Cardiac muscle cell (in vitro differentiated cells and primary cell): Measurements from ENCODE around the gene TMCO4. TPM values are rescaled to one million over a fixed set of nuclear protein-coding genes. Genes with fewer than 3 reads are reported as not detected.
A peak's percentile ranks its signal among the peaks of the same experiment; 100 is the strongest.

Source experiments
- DNase-seq, 2 donors: peaks; one replicate each; pipeline versions ENCODE4 v3.0.0 to v3.0.0-alpha.2; 2010 to 2017; ENCODE audit warnings: low read depth in 1 of 2, low spot score in 1 of 2
- H3K27ac ChIP-seq: fragments of 200-600 bp; sonication (generic); 2 replicates; pipeline ENCODE4 v1.5.1; 2016
- H3K27me3 ChIP-seq: fragments of 200-600 bp; sonication (generic); 2 replicates; pipeline ENCODE4 v1.6.0; 2016; ENCODE audit warnings: control low read depth
- H3K36me3 ChIP-seq: fragments of 200-600 bp; sonication (generic); 2 replicates; pipeline ENCODE4 v1.5.1; 2016; ENCODE audit warnings: control low read depth
- H3K4me1 ChIP-seq: fragments of 200-600 bp; sonication (generic); 2 replicates; pipeline ENCODE4 v1.8.1; 2017; ENCODE audit warnings: low read depth, mild to moderate bottlenecking, mixed run types
- H3K4me3 ChIP-seq: fragments of 200-600 bp; sonication (generic); 2 replicates; pipeline ENCODE4 v1.5.1; 2016; ENCODE audit warnings: mild to moderate bottlenecking
- H3K9me3 ChIP-seq: fragments of 200-600 bp; sonication (generic); 2 replicates; pipeline ENCODE4 v1.5.1; 2017; ENCODE audit warnings: low read depth, mild to moderate bottlenecking, control low read depth
- CTCF ChIP-seq: IDR thresholded peaks from 2 replicates; pipeline ENCODE4 v1.5.1; 2012; ENCODE audit warnings: low read depth, mild to moderate bottlenecking, low read length
- polyA plus RNA-seq: library from polyadenylated mRNA; unstranded; fragments of >200 nt; fragmentation: Nextera tagmentation; extraction: Ambion mirVana; gene quantifications from 2 replicates; pipeline ENCODE4 v1.2.1, GENCODE V29; 2016
- total RNA-seq: library from RNA; depleted of rRNA; stranded (reverse); fragments of >200 nt; gene quantifications from 2 replicates; pipeline ENCODE4 v1.2.3, GENCODE V29; 2016

Gene TMCO4
- total and polyA plus RNA-seq, 2 experiments from 2014 or later, result 2.2 to 2.5 TPM

DNA sequence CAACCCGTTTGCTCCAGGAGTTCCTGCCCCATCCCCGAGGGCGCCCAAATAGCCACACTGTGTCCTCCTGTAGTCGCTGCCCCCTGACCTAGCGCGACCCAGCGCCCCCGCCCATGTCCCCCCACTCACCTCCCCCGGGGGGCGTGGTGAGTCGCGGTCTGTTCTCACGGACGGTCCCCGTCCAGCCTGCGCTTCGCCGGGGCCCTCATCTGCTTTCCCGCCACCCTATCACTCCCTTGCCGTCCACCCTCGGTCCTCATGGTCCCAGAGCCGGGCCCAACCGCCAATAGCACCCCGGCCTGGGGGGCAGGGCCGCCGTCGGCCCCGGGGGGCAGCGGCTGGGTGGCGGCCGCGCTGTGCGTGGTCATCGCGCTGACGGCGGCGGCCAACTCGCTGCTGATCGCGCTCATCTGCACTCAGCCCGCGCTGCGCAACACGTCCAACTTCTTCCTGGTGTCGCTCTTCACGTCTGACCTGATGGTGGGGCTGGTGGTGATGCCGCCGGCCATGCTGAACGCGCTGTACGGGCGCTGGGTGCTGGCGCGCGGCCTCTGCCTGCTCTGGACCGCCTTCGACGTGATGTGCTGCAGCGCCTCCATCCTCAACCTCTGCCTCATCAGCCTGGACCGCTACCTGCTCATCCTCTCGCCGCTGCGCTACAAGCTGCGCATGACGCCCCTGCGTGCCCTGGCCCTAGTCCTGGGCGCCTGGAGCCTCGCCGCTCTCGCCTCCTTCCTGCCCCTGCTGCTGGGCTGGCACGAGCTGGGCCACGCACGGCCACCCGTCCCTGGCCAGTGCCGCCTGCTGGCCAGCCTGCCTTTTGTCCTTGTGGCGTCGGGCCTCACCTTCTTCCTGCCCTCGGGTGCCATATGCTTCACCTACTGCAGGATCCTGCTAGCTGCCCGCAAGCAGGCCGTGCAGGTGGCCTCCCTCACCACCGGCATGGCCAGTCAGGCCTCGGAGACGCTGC, 133.9 kb downstream of the TMCO4 start:
- no peaks in the 10 kb centered on the region for H3K9me3 ChIP-seq
- TF ChIP-seq CTCF, result no peak
- no peak overlapping the region for H3K27ac ChIP-seq
- H3K4me3 ChIP-seq, result peak overlapping the region; percentile 29
- no peaks in the 10 kb centered on the region for H3K36me3 ChIP-seq
- DNase-seq, result no peak
- no peaks in the 10 kb centered on the region for H3K4me1 ChIP-seq
- H3K27me3 ChIP-seq, result peaks cover 89% of the 10 kb centered on the region

- peaks cover 85% of the 10 kb centered on the region for H3K27me3 ChIP-seq
- H3K4me3 ChIP-seq, result peak overlapping the region; percentile 29
- DNase-seq, result no peak
- no peak overlapping the region for H3K27ac ChIP-seq
- H3K4me1 ChIP-seq, result no peaks in the 10 kb centered on the region
- no peaks in the 10 kb centered on the region for H3K9me3 ChIP-seq
- H3K36me3 ChIP-seq, result no peaks in the 10 kb centered on the region
- no peak for TF ChIP-seq CTCF
Measured at GRCh38 chr1:19665186-19665495, 134.6 kb downstream of the TMCO4 start.

- no peaks in the 10 kb centered on the region for H3K4me1 ChIP-seq
- DNase-seq, result peak in 1 of 2 donors; percentile 37
- H3K4me3 ChIP-seq, result peak within 1 kb of the TSS; percentile 29
- H3K9me3 ChIP-seq, result no peaks in the 10 kb centered on the region
- no peaks in the 10 kb centered on the region for H3K36me3 ChIP-seq
- no peak for TF ChIP-seq CTCF
- no peak within 1 kb of the TSS for H3K27ac ChIP-seq
- H3K27me3 ChIP-seq, result peaks cover 80% of the 10 kb centered on the region
Measured at GRCh38 chr1:19664453-19665185, 135.1 kb downstream of the TMCO4 start, which contains the start of gene HTR6. HTR6 (plus strand) TSS chr1:19664875; CDS start chr1:19665754, 879 bp downstream.

- no peak for DNase-seq
- Histone ChIP-seq H3K4me3 (no peak overlapping the region), H3K36me3 (no peaks in the 10 kb centered on the region), H3K27me3 (peaks cover 56% of the 10 kb centered on the region), H3K4me1 (no peaks in the 10 kb centered on the region), H3K9me3 (no peaks in the 10 kb centered on the region), H3K27ac (no peak overlapping the region)
- TF ChIP-seq CTCF, result no peak
Measured at GRCh38 chr1:19662313-19662712, 137.4 kb downstream of the TMCO4 start.

DNA sequence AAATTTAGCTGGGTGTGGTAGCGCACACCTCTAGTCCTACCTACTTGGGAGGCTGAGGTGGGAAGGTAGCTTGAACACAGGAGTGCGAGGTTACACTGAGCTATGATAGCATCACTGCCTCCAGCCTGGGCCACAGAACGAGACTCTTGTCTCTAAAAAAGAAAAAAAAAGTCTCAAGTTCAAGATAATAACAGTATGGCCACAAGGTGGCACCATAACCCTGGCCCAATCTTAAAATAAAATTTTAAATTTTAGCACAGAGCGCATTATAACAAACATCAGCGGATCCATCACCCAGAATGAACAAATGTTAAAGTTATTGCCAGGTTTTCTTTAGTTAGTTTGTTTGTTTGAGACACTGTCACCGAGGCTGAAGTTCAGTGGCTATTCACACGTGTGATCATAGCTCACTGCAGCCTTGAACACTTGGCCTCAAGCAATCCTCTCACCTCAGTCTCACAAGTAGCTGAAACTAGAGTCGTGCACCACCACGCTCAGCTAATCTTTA, 137.9 kb downstream of the TMCO4 start:
- no peaks in the 10 kb centered on the region for H3K36me3 ChIP-seq
- peak; percentile 52 to 66 for DNase-seq

More for the DNA sequence above, 137.9 kb downstream of the TMCO4 start:
- Histone ChIP-seq H3K4me3 (no peak overlapping the region), H3K4me1 (no peaks in the 10 kb centered on the region), H3K9me3 (no peaks in the 10 kb centered on the region), H3K27ac (no peak overlapping the region), H3K27me3 (peaks cover 51% of the 10 kb centered on the region)
- peak; percentile 61 for TF ChIP-seq CTCF
